Transverse colon (tissue), 4 donors: ENCODE measurements around the gene DTWD2. TPM values are rescaled to one million over a fixed set of nuclear protein-coding genes. Genes with fewer than 3 reads are reported as not detected.

Experiments
- DNase-seq: peaks from one replicate; pipeline ENCODE4 v3.0.0-alpha.2; 2019
- H3K27ac ChIP-seq, 4 donors: fragments of 200-600 bp; sonication (generic); 2 replicates each; pipeline ENCODE4 v1.5.1; 2016 to 2018; ENCODE audit warnings: inconsistent platforms in 4 of 4
- H3K27me3 ChIP-seq: fragments of 200-600 bp; sonication (generic); 2 replicates; pipeline ENCODE4 v1.5.1; 2017; ENCODE audit warnings: inconsistent platforms
- H3K36me3 ChIP-seq, 4 donors: fragments of 200-600 bp; sonication (generic); 2 replicates each; pipeline ENCODE4 v1.5.1; 2017 to 2019; ENCODE audit warnings: inconsistent platforms in 4 of 4
- H3K4me1 ChIP-seq, 4 donors: fragments of 200-600 bp; sonication (generic); 2 replicates each; pipeline ENCODE4 v1.5.1; 2017 to 2020; ENCODE audit warnings: inconsistent platforms in 4 of 4
- H3K4me3 ChIP-seq, 4 donors: fragments of 200-600 bp; sonication (generic); 1 replicate in 1 of 4; 2 replicates in 3 of 4; pipeline versions ENCODE4 v1.5.1 to v1.6.1; 2017 to 2019; ENCODE audit warnings: inconsistent platforms in 4 of 4
- H3K9me3 ChIP-seq, 2 donors: fragments of 200-600 bp; sonication (generic); 2 replicates each; pipeline ENCODE4 v1.5.1; 2017 to 2019; ENCODE audit warnings: inconsistent platforms in 2 of 2
- CTCF ChIP-seq, 5 experiments: fragments of 200-600 bp in 3 of 5; fragments of 450-650 bp in 2 of 5; sonication (generic) in 3 of 5; IDR thresholded peaks; 1 replicate in 2 of 5; 2 replicates in 3 of 5; pipeline ENCODE4 v1.5.1; 2016 to 2017; ENCODE audit warnings: antibody characterized with exemption in 5 of 5, inconsistent platforms in 3 of 5, mild to moderate bottlenecking in 2 of 5, moderate library complexity in 1 of 5
- EP300 ChIP-seq: sonication (generic); formaldehyde crosslinking; IDR thresholded peaks from one replicate; pipeline ENCODE4 v1.6.1; 2017; ENCODE audit warnings: antibody characterized with exemption, low read depth
- POLR2A ChIP-seq: fragments of 450-650 bp; IDR thresholded peaks from one replicate; pipeline ENCODE4 v1.6.1; 2016; ENCODE audit warnings: antibody characterized with exemption, mild to moderate bottlenecking, moderate library complexity
- POLR2AphosphoS5 ChIP-seq, 3 donors: sonication (generic); formaldehyde crosslinking; IDR thresholded peaks; one replicate each; pipeline ENCODE4 v1.6.1; 2016; ENCODE audit warnings: antibody characterized with exemption in 3 of 3
- WGBS, 2 donors: methylation state at CpG; one replicate each; pipeline ENCODE4 v1.1.5; 2018; ENCODE audit warnings: low coverage in 1 of 2; 5-methylcytosine and 5-hydroxymethylcytosine counted together
- in situ Hi-C, 4 donors: fragments of 200-750 bp; cut with MboI; loops; one replicate each; pipeline versions ENCODE4 v1.15.0 to v1.15.1; 2017; ENCODE audit warnings: low sequenced_read_pairs in 3 of 4, low pct_ligation_motif_present in 1 of 4, low pct_unique_long_range_greater_than_20kb in 1 of 4
- intact Hi-C: fragments of 100-400 bp; cut with DNase I; formaldehyde crosslinking; loops from one replicate; pipeline ENCODE4 v1.15.1; 2023; ENCODE audit warnings: low total_unique reads
- total RNA-seq, 4 donors: library from RNA; depleted of rRNA; stranded (reverse); fragments of >200 nt; gene quantifications; one replicate each; pipeline ENCODE4 v1.1.0, GENCODE V29; 2016

DTWD2 gene
- total RNA-seq, 4 donors from 2014 or later: 13.1 to 34.0 (median 23.0) TPM

GRCh38 chr5:118905196-118905595, 83.2 kb downstream of the DTWD2 start:
- intact Hi-C loops: no loop called here
- Histone ChIP-seq H3K4me1 (no peaks in the 10 kb centered on the region), H3K27ac (no peak overlapping the region), H3K4me3 (no peak overlapping the region), H3K27me3 (no peaks in the 10 kb centered on the region), H3K9me3 (no peaks in the 10 kb centered on the region), H3K36me3 (no peaks in the 10 kb centered on the region)
- no peak for DNase-seq
- WGBS, 2 donors: 97 to 100% methylated on average over 1 of the region's 1 CpG
- TF ChIP-seq POLR2AphosphoS5 (IDR thresholded peaks at IDR 0.05) (no peak), CTCF (IDR thresholded peaks at IDR 0.05) (no peak)
- in situ Hi-C loops: no loop called here

DNA sequence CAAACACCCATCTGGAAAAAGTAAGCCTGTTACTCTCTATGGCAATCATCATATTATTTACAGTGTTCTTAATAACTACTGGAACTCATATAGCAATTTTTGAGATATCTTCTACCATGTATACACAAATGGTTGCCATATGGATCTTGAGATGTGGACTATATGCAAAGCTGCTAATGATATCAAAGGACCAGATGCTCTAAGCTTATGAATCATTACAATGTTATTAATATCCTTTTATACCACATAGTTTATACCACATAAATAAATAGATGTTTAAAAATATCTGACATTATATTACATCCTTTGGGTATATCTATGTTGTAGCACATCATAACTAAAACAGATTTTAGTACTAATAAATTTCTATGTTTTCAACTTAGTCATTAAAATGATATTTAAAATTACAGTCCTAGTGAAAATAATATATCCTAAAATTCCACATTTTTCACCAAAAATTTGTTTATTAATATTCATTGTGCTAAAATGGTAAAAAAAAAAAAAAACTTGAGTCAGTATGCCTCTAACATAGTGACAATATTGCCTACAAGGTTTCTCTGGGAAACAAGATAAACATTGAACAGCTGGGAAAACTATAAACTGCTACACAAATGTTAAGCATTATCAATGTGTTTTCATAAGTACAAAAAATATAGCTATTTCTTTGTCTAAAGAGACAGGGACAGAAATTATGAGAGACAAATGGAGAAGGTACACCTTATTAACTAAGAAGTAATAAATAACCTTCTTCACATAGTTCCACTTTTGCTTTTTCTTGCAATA, 85.5 kb downstream of the DTWD2 start:
- no peak overlapping the region for H3K4me3 ChIP-seq
- DNase-seq: no peak
- H3K4me1 ChIP-seq: no peaks in the 10 kb centered on the region
- no peaks in the 10 kb centered on the region for H3K27me3 ChIP-seq
- in situ Hi-C loops (no loop called here), intact Hi-C loops (no loop called here)
- no peaks in the 10 kb centered on the region for H3K9me3 ChIP-seq
- no peak for TF ChIP-seq POLR2A
- TF ChIP-seq POLR2AphosphoS5 (IDR thresholded peaks at IDR 0.05): no peak
- no peak for TF ChIP-seq EP300
- TF ChIP-seq CTCF (IDR thresholded peaks at IDR 0.05): no peak
- H3K36me3 ChIP-seq: no peaks in the 10 kb centered on the region
- H3K27ac ChIP-seq: no peak overlapping the region

GRCh38 chr5:118894709-118895108, 93.6 kb downstream of the DTWD2 start:
- no peaks in the 10 kb centered on the region for H3K27me3 ChIP-seq
- intact Hi-C loops: no loop called here

DNA sequence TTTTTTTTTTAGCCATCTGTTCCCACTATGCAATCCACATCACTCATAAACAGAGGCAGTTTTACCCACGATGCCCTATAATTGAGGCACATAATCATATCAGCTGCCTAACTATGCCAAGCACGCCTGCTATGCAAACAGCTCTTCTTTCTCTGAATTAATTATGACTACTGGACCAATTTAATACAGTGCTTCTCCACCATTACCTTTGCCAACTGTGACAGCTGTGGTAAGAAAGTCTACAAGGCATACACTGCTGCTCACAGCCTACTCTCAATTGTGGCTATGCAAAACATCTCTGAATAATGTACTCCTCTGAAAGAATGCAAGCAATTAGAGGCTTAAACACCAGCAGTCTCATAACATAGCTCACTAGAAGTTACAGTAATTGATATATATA, 97.1 kb downstream of the DTWD2 start:
- Histone ChIP-seq H3K4me1 (no peaks in the 10 kb centered on the region), H3K27me3 (no peaks in the 10 kb centered on the region), H3K4me3 (no peak overlapping the region), H3K27ac (no peak overlapping the region), H3K36me3 (no peaks in the 10 kb centered on the region), H3K9me3 (no peaks in the 10 kb centered on the region)
- in situ Hi-C loops (no loop called here), intact Hi-C loops (no loop called here)
- DNase-seq: no peak
- WGBS, 2 donors: 45 to 65% methylated on average over 2 of the region's 2 CpGs
- TF ChIP-seq EP300: no peak
- TF ChIP-seq CTCF (IDR thresholded peaks at IDR 0.05): no peak
- TF ChIP-seq POLR2AphosphoS5 (IDR thresholded peaks at IDR 0.05): no peak
- no peak for TF ChIP-seq POLR2A

More at GRCh38 chr5:118894709-118895108, 93.6 kb downstream of the DTWD2 start:
- TF ChIP-seq POLR2AphosphoS5 (IDR thresholded peaks at IDR 0.05) (no peak), EP300 (no peak), POLR2A (no peak), CTCF (IDR thresholded peaks at IDR 0.05) (no peak)
- Histone ChIP-seq H3K9me3 (no peaks in the 10 kb centered on the region), H3K4me3 (no peak overlapping the region), H3K4me1 (no peaks in the 10 kb centered on the region), H3K36me3 (no peaks in the 10 kb centered on the region), H3K27ac (no peak overlapping the region)
- in situ Hi-C loops: no loop called here
- no peak for DNase-seq
- WGBS, 2 donors: 65 to 71% methylated on average over 1 of the region's 1 CpG
